Liver (tissue), 9 donors: ENCODE data around the gene GSTM3. TPM values are rescaled to one million over a fixed set of nuclear protein-coding genes. Genes with fewer than 3 reads are reported as not detected.

Experiments
- DNase-seq: peaks from one replicate; pipeline ENCODE4 v3.0.0-alpha.2; 2017; ENCODE audit warnings: low spot score
- H3K27ac ChIP-seq, 2 donors: one replicate each; pipeline ENCODE4 v1.7.0; 2013; ENCODE audit warnings: inconsistent platforms in 2 of 2, low read length in 2 of 2, control low read depth in 1 of 2, low read depth in 1 of 2, mild to moderate bottlenecking in 1 of 2
- H3K27me3 ChIP-seq, 4 donors: one replicate each; pipeline versions ENCODE4 v1.6.1 to v1.7.0; 2013; ENCODE audit warnings: low read length in 3 of 4, inconsistent platforms in 1 of 4, mild to moderate bottlenecking in 1 of 4, moderate library complexity in 1 of 4; ENCODE audit not compliant: control insufficient read depth in 4 of 4, insufficient read depth in 4 of 4
- H3K36me3 ChIP-seq, 4 donors: one replicate each; pipeline versions ENCODE4 v1.6.1 to v1.7.0; 2013; ENCODE audit warnings: low read length in 3 of 4, mild to moderate bottlenecking in 3 of 4, low read depth in 1 of 4, moderate library complexity in 1 of 4; ENCODE audit not compliant: control insufficient read depth in 4 of 4, insufficient read depth in 3 of 4
- H3K4me1 ChIP-seq, 4 donors: one replicate each; pipeline versions ENCODE4 v1.6.1 to v1.7.0; 2013; ENCODE audit warnings: low read length in 3 of 4, mild to moderate bottlenecking in 3 of 4, moderate library complexity in 1 of 4; ENCODE audit not compliant: control insufficient read depth in 4 of 4, insufficient read depth in 4 of 4
- H3K4me3 ChIP-seq, 3 donors: one replicate each; pipeline versions ENCODE4 v1.6.1 to v1.7.0; 2013; ENCODE audit warnings: low read length in 3 of 3, control low read depth in 1 of 3, low read depth in 1 of 3, mild to moderate bottlenecking in 1 of 3
- H3K9ac ChIP-seq, 2 donors: one replicate each; pipeline ENCODE4 v1.7.0; 2013; ENCODE audit warnings: low read length in 2 of 2, mild to moderate bottlenecking in 2 of 2, moderate library complexity in 2 of 2, control low read depth in 1 of 2, low read depth in 1 of 2
- H3K9me3 ChIP-seq, 4 donors: one replicate each; pipeline versions ENCODE4 v1.6.1 to v1.7.0; 2013; ENCODE audit warnings: low read length in 3 of 4; ENCODE audit not compliant: control insufficient read depth in 4 of 4
- ATF3 ChIP-seq: IDR thresholded peaks from 2 replicates; pipeline ENCODE4 v1.6.1; 2016; ENCODE audit warnings: antibody characterized with exemption
- EGR1 ChIP-seq, 2 donors: IDR thresholded peaks; 2 replicates each; pipeline ENCODE4 v1.6.1; 2016 to 2018; ENCODE audit warnings: antibody characterized with exemption in 2 of 2, low read depth in 2 of 2
- FOXA1 ChIP-seq: IDR thresholded peaks from 2 replicates; pipeline ENCODE4 v1.6.1; 2016; ENCODE audit warnings: antibody characterized with exemption
- FOXA2 ChIP-seq: IDR thresholded peaks from 2 replicates; pipeline ENCODE4 v1.6.1; 2016; ENCODE audit warnings: antibody characterized with exemption
- GABPA ChIP-seq, 2 donors: IDR thresholded peaks in 1 of 2; conservative IDR thresholded peaks in 1 of 2; 2 replicates each; pipeline ENCODE4 v1.6.1; 2016; ENCODE audit warnings: antibody characterized with exemption in 2 of 2, mild to moderate bottlenecking in 1 of 2, moderate library complexity in 1 of 2
- HNF4A ChIP-seq, 2 donors: conservative IDR thresholded peaks; 2 replicates each; pipeline ENCODE4 v1.6.1; 2016; ENCODE audit warnings: antibody characterized with exemption in 2 of 2, mild to moderate bottlenecking in 2 of 2
- HNF4G ChIP-seq: IDR thresholded peaks from 2 replicates; pipeline ENCODE4 v1.6.1; 2016; ENCODE audit warnings: antibody characterized with exemption
- JUND ChIP-seq, 2 donors: IDR thresholded peaks; 2 replicates each; pipeline ENCODE4 v1.6.1; 2016; ENCODE audit warnings: antibody characterized with exemption in 2 of 2
- MAX ChIP-seq: IDR thresholded peaks from 2 replicates; pipeline ENCODE4 v1.6.1; 2016; ENCODE audit warnings: antibody characterized with exemption
- REST ChIP-seq: IDR thresholded peaks from 2 replicates; pipeline ENCODE4 v1.6.1; 2016; ENCODE audit warnings: antibody characterized with exemption, mild to moderate bottlenecking
- RXRA ChIP-seq, 2 donors: IDR thresholded peaks; 2 replicates each; pipeline ENCODE4 v1.6.1; 2017 to 2018; ENCODE audit warnings: antibody characterized with exemption in 2 of 2, mild to moderate bottlenecking in 1 of 2
- SP1 ChIP-seq: IDR thresholded peaks from 2 replicates; pipeline ENCODE4 v1.6.1; 2018; ENCODE audit warnings: antibody characterized with exemption, mild to moderate bottlenecking
- TAF1 ChIP-seq: conservative IDR thresholded peaks from 2 replicates; pipeline ENCODE4 v1.6.1; 2016; ENCODE audit warnings: antibody characterized with exemption, mild to moderate bottlenecking
- ZBTB33 ChIP-seq: IDR thresholded peaks from 2 replicates; pipeline ENCODE4 v1.6.1; 2016; ENCODE audit warnings: antibody characterized with exemption
- WGBS: extraction: QIAGEN DNeasy Blood & Tissue Kit; methylation state at CpG from one replicate; pipeline ENCODE4 v1.1.7; 2013; 5-methylcytosine and 5-hydroxymethylcytosine counted together
- polyA plus RNA-seq, 2 donors: library from polyadenylated mRNA; stranded (reverse) in 1 of 2; unstranded in 1 of 2; fragments of 200-250 nt in 1 of 2; fragments of >200 nt in 1 of 2; fragmentation: Nextera tagmentation in 1 of 2; extraction: Ambion mirVana in 1 of 2; gene quantifications; one replicate each; pipeline versions ENCODE4 v1.2.1 to v1.2.3, GENCODE V29; 2013 to 2015
- total RNA-seq, 2 donors: library from RNA; depleted of rRNA; stranded (reverse); fragments of >200 nt; gene quantifications; one replicate each; pipeline ENCODE4 v1.2.3, GENCODE V29; 2014
- donor health status: healthy.
- donor health status: healthy.
- donor health status: healthy.
- donor health status: healthy.
- donor health status: healthy.

The GSTM3 gene
- total and polyA plus RNA-seq, 4 donors, result 6.9 to 51.5 (median 34.9) TPM

GRCh38 chr1:109733236-109733870 lies 7.5 kb downstream of the GSTM3 start:
- H3K4me1 ChIP-seq, result no peaks in the 10 kb centered on the region
- WGBS, result 95% methylated on average over 4 of the region's 4 CpGs
- no peak overlapping the region for H3K27ac ChIP-seq
- no peak overlapping the region for H3K9ac ChIP-seq
- no peaks in the 10 kb centered on the region for H3K9me3 ChIP-seq
- peaks cover 0 to 10% (median 4%) of the 10 kb centered on the region in 4 donors for H3K36me3 ChIP-seq
- no peak for DNase-seq
- no peak overlapping the region for H3K4me3 ChIP-seq
- no peaks in the 10 kb centered on the region for H3K27me3 ChIP-seq
- TF ChIP-seq SP1 (no peak), FOXA1 (no peak), RXRA (IDR thresholded peaks at IDR 0.05) (no peak), ATF3 (no peak), MAX (no peak), REST (no peak), ZBTB33 (no peak), HNF4G (no peak), EGR1 (IDR thresholded peaks at IDR 0.05; ENCODE audit: low read depth in 2 of 2) (no peak), JUND (IDR thresholded peaks at IDR 0.05) (no peak)

GRCh38 chr1:109732390-109732881 lies 8.4 kb downstream of the GSTM3 start:
- TF ChIP-seq ZBTB33 (no peak), FOXA1 (no peak), GABPA (IDR thresholded peaks at IDR 0.05 in 1 of 2, conservative IDR thresholded peaks at IDR 0.05 in 1 of 2) (no peak), HNF4A (conservative IDR thresholded peaks at IDR 0.05) (no peak), TAF1 (no peak), FOXA2 (no peak)
- H3K27ac ChIP-seq, result no peak overlapping the region

More at GRCh38 chr1:109732390-109732881, 8.4 kb downstream of the GSTM3 start:
- Histone ChIP-seq H3K9me3 (no peaks in the 10 kb centered on the region), H3K4me1 (no peaks in the 10 kb centered on the region), H3K9ac (no peak overlapping the region), H3K4me3 (no peak overlapping the region), H3K27me3 (no peaks in the 10 kb centered on the region), H3K36me3 (peaks cover 0 to 10% (median 4%) of the 10 kb centered on the region in 4 donors)
- WGBS, result 76% methylated on average over 3 of the region's 3 CpGs
- DNase-seq, result no peak
